Fibroblast of mammary gland (primary cell): ENCODE measurements around the gene ABCC6.

ENCODE experiments used
- DNase-seq: peaks from one replicate; pipeline ENCODE4 v3.0.0-alpha.2; 2010; ENCODE audit warnings: low read depth
- H3K4me3 ChIP-seq: 2 replicates; pipeline ENCODE4 v1.5.1; 2011; ENCODE audit warnings: low read depth, mild to moderate bottlenecking, low read length, moderate library complexity; ENCODE audit not compliant: control insufficient read depth
- TF ChIP-seq, protein P1 (sequence below): conservative IDR thresholded peaks from 2 replicates; pipeline ENCODE4 v1.5.1; 2011; ENCODE audit warnings: low read depth, low read length, inconsistent platforms; ENCODE audit not compliant: control insufficient read depth, insufficient read depth

The ABCC6 gene

DNA sequence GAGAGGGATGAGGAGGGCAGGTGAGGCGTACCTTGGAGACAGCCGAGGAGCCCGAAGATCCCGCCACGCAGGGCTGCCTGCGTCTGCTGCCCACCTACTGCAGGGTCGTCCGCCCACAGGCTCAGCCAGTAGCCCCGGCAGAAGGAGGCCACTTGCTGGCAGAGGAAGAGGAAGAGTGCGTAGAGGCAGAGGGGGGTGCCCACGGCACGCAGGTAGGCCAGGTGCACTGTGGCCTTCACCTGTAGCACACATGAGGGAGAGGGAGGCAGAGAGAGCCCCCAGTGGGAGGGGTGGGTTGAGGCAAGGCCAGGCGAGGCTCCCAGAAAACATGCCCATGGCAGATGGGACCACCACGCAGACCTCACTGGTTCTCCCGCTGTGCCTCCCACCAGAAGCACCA lies 53.7 kb downstream of the ABCC6 start:
- H3K4me3 ChIP-seq = no peak overlapping the region
- TF ChIP-seq, protein P1, sequence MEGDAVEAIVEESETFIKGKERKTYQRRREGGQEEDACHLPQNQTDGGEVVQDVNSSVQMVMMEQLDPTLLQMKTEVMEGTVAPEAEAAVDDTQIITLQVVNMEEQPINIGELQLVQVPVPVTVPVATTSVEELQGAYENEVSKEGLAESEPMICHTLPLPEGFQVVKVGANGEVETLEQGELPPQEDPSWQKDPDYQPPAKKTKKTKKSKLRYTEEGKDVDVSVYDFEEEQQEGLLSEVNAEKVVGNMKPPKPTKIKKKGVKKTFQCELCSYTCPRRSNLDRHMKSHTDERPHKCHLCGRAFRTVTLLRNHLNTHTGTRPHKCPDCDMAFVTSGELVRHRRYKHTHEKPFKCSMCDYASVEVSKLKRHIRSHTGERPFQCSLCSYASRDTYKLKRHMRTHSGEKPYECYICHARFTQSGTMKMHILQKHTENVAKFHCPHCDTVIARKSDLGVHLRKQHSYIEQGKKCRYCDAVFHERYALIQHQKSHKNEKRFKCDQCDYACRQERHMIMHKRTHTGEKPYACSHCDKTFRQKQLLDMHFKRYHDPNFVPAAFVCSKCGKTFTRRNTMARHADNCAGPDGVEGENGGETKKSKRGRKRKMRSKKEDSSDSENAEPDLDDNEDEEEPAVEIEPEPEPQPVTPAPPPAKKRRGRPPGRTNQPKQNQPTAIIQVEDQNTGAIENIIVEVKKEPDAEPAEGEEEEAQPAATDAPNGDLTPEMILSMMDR = no peak
- DNase-seq = no peak

DNA sequence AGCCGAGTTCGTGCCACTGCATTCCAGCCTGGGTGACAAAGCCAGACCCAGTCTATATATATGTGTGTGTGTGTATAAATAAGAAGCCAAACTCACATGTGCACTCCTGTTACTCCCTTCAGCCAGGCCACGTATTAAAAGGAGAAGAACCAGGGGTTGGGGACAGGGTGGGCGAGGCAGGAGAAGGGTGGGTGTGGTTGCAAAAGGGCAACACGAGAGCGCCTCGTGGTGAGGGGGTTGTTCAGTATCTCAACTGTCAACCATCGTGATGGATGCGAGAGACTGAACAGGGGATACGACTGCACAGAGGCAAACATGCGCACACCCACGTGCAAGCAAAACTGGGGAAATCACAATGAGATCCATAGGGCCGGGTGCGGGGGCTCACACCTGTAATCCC lies 54.9 kb downstream of the ABCC6 start:
- TF ChIP-seq, protein P1 = no peak
- no peak overlapping the region for H3K4me3 ChIP-seq
- DNase-seq = no peak

DNA sequence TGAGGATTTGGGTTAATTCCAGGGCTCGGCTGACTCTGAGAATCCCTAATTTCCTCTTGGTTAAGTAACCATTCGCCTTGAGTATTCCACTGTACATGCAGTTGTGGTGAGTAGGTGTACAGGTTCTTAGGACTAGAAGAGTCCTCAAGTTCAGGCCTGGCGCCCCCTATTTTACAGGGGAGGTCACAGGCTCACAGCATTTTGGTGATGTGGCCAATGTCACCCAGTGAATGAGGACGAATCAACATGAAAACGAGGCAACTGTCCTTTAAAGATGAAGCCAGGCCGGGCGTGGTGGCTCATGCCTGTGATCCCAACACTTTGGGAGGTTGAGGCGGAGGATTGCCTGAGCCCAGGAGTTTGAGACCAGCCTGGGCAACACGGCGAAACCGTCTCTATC lies 55.4 kb downstream of the ABCC6 start:
- DNase-seq = no peak
- no peak overlapping the region for H3K4me3 ChIP-seq
- TF ChIP-seq, protein P1 = no peak

DNA sequence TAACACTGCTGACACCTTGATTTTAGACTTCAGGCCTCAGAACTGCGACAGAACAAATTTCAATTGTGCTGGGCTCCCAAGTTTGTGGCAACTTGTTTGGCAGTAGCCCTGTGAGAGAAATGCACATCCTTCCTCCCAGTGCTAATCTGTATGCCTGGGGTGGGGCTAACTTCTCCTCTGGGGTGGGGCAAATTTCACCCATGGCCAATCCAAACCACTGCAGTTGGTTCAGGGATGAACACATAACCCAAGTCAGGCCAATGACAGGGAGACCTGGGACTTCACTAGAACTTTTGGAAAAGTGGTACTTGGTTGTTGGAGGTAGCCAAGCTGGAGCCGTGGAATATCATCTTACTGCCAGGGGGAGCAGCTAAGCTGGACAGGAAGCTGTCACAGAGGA lies 56.3 kb downstream of the ABCC6 start:
- H3K4me3 ChIP-seq = no peak overlapping the region
- no peak for DNase-seq
- TF ChIP-seq, protein P1 = no peak

DNA sequence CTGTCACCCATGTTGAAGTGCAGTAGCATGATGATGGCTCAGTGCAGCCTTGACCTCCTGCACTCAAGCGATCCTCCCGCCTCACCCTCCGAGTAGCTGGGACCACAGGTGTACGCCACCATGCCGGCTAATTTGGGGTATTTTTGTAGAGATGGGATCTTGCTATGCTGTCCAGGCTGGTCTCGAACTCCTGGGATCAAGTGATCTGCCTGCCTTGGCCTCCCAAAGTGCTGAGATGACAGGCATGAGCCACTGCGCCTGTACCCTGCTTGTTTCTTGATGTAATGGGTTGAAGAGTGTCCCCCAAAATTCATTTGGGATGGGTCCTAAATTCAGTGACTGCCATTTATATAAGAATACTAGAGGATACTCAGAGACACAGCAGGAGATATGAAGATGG lies 57.2 kb downstream of the ABCC6 start:
- TF ChIP-seq, protein P1 = no peak
- no peak overlapping the region for H3K4me3 ChIP-seq
- DNase-seq = no peak

DNA sequence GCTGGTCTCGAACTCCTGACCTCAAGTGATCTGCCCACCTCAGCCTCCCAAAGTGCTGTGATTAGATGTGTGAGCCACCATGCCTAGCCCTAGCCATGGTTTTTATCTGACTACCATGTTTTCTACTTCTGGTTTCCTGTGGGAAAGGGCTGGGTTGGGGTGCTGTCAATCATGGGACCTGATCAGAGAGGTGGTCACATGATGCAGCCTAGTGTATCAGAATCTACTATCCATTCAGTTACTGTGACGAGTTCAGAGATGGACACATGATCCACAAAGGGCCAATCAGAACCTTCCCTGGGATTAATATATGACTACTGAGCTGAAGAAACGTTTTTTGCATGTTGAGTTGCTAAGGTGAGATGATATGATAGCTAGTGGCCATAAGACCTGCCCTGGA lies 59.1 kb downstream of the ABCC6 start:
- H3K4me3 ChIP-seq = no peak overlapping the region
- no peak for DNase-seq
- TF ChIP-seq, protein P1 = no peak

DNA sequence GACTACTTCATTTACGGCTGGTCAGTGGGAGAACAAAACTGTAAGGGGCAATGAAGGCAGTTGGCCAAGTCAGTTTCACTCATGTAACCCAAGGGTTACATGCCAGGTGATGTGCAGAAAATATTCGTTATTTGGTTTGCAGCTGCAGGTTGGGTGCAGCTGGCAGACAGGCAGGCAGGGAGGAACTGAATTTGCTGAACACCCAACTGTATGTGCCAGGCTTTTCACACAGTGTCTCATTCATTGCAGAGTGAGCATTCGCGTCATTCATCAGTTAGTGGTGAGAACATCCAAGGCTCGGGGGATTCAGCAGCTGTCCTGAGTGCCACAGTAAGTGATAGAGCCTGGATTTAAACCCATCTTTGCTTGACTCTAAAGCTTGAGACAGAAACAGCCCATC lies 59.7 kb downstream of the ABCC6 start:
- no peak for DNase-seq
- TF ChIP-seq, protein P1 = no peak
- no peak overlapping the region for H3K4me3 ChIP-seq
